ENCODE measurements around the gene ASIC4. TPM values are rescaled to one million over a fixed set of nuclear protein-coding genes. Genes with fewer than 3 reads are reported as not detected.

ASIC4 gene
- total and polyA plus RNA-seq, 2 experiments from 2014 or later, result 0.13 to 3.6 TPM

GRCh38 chr2:219572237-219573001, 58.1 kb downstream of the ASIC4 start, which contains the start of gene INHA (continued):
- no peak for TF ChIP-seq ZNF462 (CRISPR knock-in tag; IDR thresholded peaks at IDR 0.05)

GRCh38 chr2:219573166-219573565, 58.9 kb downstream of the ASIC4 start:
- Mint-ChIP-seq H3K4me3 (no peak overlapping the region; the same call in 2 of the 3 replicates), H3K27me3 (ENCODE audit: insufficient read depth, low read depth, poor library complexity) (peaks cover 25% of the 10 kb centered on the region), H3K9me3 (peaks cover under 1% of the 10 kb centered on the region; the same call in 1 of the 3 replicates), H3K4me1 (peaks cover 52% of the 10 kb centered on the region), H3K27ac (no peak overlapping the region), H3K36me3 (ENCODE audit: low read depth) (peaks cover 19% of the 10 kb centered on the region)
- no peak overlapping the region for H2AFZ ChIP-seq
- H3K9me2 ChIP-seq (ENCODE audit: insufficient read depth), result 0 out of 2 replicates have a peak, but pooled peaks cover 4% of the 10 kb centered on the region
- H3K4me3 ChIP-seq, result no peak overlapping the region
- TF ChIP-seq CREB1 (CRISPR knock-in tag; IDR thresholded peaks at IDR 0.05; ENCODE audit: low read depth), result no peak
- TF ChIP-seq CTCF (conservative IDR thresholded peaks at IDR 0.05; ENCODE audit: low read depth in 2 of 2), result no peak
- no peak for TF ChIP-seq STAT1 (IDR thresholded peaks at IDR 0.05; ENCODE audit: unreplicated experiment)
- TF ChIP-seq ZNF331 (CRISPR knock-in tag; IDR thresholded peaks at IDR 0.05; ENCODE audit: low read depth), result no peak
- TF ChIP-seq ZNF462 (CRISPR knock-in tag; IDR thresholded peaks at IDR 0.05), result no peak
- no peaks in the 10 kb centered on the region for H3K36me3 ChIP-seq (ENCODE audit: insufficient read depth)
- H3K4me2 ChIP-seq, result no peak overlapping the region
- DNase-seq (ENCODE audit: low spot score), result no peak
- H3K27ac ChIP-seq (ENCODE audit: low read depth), result no peak overlapping the region
- peaks cover 15% of the 10 kb centered on the region for H3F3A ChIP-seq (replicated peaks; ENCODE audit: low read depth)
- no peak for ATAC-seq
- H3K4me1 ChIP-seq (ENCODE audit: insufficient read depth), result peaks cover 53% of the 10 kb centered on the region
- H3K27me3 ChIP-seq (ENCODE audit: insufficient read depth), result peaks cover 13% of the 10 kb centered on the region
- peaks cover 10% of the 10 kb centered on the region; the same call in 1 of the 2 replicates for H3K79me2 ChIP-seq (replicated peaks; ENCODE audit: insufficient read depth)
- no peaks in the 10 kb centered on the region for H4K20me1 ChIP-seq (replicated peaks; ENCODE audit: insufficient read depth)
